Kasumi-1 (cell line): Measurements from ENCODE around the gene PHIP.
A peak's percentile ranks its signal among the peaks of the same experiment; 100 is the strongest.
"Not testable (repeated sequence)": the region's sequence is repeated elsewhere in the genome, so short reads cannot be mapped to it uniquely, and the experiment has no call there.

Source experiments
- DNase-seq, 2 experiments: peaks; one replicate each; lab custom pipeline; 2025; lab: John Stamatoyannopoulos, UW

Gene PHIP

DNA sequence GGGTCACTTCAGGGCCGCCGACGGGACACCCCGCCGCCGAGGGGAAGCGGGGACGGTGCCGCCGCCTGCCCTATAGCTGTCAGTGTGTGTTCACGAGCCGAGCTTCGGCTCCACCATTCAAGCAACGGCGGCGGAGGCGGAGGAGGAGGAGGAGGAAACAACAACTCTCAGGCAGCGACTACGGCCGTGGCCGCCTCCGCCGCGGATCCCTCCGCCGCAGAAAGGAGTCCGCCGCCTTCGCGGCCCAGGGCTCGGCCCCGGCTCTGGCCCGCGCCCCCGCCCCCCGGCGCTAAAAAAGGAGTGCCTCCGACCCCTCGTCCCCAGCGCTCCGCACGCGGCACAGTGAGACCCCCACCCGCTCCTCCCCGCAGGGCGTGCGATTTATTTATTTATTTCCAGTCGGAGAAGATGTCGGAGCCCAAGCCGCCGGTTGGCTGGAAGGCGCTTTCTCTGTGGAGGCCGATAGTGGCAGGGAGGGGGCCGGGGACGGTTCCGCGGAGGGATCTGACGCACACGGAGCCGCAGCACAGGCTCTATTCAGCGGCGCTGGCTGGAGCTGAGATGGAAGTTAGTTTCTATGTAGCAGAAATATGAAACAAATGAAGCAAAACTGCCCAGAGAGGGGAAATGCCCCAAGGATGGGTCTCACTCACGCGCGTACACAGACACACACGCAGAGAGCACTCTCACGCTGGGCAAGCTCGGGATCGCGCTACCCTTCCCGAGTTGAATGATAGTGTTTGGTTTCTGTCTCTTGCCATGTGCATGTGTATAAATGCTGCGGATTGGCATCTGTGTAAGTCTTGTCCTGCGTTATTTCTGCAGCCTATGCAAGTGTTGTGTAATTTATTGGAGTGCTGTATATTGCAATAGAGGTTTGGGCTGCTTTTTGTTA lies at the start of gene PHIP:
PHIP (minus strand) TSS at position 180 of the 895 bp plus-strand sequence. CDS start 186 bp downstream, outside the sequence.
- peak; percentile 90 to 94 for DNase-seq

DNA sequence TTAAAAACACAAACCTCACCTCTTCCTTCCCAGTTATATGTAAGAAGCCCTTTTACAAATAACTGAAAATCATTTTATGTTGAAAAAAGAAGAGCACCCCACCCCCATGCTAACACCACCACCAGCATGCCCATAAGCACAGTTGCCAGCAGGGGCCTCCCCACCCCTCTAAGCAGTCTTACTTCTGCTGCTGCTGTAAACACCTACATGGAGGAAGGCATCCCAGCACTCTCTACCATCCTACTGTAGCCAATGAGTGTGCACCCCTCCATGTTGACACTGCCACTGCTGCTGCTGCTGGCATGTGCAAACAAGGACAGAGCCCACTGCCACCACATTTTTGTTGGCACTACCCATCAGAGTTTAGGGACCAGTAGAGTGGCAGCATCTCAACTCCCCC lies 49.6 kb upstream of the PHIP start:
- DNase-seq = no peak

DNA sequence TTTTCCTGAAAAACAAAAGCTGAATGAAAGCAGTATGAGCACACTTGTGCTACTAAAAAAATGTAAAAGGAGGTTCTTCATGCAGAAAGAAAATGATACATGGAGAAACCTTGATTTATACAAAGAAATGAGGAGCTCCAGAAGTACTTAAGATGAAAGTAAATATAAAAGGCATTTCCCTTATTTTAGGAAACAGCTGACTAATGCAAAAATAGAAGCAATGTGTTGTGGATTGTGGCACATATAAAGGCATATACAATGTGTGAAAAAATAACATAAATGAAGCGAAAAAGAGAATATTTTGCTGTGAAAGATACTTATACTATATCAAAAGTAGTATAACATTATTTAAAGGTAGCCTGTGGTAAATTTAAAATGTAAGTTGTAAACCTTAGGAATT lies 41.2 kb upstream of the PHIP start:
- DNase-seq = no peak

DNA sequence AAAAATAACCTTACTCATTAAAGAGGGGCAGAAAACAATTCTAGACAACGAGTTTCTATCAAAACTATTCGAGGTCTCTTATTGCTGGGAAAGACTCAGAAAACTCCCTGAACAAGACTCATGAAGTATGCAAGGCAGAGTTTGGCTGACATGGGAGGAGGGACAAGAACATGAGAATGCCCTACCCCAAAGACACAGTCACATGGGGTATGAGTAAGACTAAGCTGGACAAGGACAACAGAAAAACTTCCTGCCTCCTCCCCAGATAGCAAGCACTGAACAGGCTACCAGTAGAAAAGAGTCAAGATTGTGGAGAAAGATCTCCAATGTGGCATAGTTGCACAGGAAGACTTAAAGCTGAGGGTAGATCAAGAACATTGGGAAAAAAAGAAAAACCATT lies 39.7 kb upstream of the PHIP start:
- no peak for DNase-seq

DNA sequence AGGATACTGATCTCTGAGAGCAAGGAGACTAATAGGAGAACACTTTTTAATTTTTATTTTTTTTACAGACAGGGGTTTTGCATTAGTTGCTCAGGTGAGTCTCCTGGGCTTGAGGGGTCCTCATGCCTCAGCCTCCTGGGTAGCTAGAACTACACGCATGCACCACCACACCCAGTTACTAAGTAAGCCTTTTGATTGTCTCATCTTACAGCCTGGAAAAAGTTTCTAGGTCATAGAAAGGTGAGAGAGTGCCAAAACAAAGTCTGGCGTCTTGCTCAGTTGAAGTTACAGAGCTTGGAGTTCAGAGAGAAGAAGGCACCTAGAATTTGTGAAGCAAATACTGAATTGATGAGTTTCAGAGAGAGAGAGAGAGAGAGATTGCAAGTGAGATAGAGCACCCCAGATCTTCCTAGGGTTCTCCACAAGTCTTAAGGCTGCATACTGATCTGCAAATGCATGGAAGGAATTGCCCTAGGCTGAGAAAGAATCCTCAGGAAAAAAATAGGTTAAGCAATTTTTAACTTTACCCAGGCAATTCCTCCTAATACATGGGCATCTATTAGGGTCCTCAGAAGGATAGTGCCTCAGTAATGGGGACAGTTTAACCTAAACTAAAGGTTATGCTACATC lies 37.6 kb upstream of the PHIP start:
- no peak for DNase-seq

DNA sequence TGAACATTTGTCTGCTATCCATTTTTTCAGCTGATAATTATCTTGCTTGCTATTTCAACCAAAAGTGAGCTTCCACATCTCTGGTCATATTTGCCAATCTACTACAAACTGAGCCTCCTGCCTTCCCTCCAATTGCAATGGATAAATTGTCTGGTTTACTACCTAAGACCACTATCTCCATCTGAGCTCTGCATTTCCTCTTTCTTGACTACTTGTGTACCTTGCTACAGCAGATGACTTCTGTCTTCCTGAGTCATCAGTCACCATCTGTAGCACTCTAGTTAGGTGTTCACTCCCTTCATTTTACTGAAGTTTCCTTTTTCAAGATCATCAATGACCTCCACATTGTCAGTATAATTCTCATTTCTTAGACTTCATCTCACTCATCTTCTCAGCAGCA lies 33.5 kb upstream of the PHIP start:
- no peak for DNase-seq

DNA sequence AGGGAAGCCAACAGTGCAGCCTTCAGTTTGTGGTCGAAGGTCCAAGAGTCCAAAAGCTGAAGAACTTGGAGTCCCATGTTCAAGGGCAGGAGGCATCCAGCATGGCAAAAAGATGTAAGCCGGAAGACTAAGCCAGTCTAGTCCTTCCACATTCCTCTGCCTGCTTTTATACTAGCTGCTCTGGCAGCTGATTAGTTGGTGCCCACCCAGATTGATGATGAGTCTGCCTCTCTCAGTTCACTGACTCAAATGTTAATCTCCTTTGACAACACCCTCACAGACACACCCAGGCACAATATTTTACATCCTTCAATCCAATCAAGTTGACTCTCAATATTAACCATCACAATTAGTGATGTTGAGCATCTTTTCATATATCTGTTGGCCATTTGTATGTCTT lies 23.1 kb upstream of the PHIP start:
- DNase-seq = no peak

DNA sequence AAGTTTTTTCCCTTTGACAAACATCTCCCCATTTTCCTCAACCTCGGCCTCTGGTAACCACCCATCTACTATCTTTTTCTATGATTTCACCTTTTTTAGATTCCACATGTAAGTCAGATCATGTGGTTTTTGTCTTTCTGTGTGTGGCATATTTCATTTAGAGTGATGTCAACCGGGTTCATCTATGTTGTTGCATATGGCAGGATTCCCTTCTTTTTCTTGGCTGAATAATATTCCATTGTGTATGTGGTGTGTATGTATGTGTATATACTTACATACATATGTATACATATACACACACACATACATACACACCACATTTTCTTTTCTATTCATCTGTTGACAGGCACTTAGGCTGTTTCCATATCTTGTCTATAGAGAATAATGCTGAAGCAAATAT lies 22.2 kb upstream of the PHIP start:
- no peak for DNase-seq

DNA sequence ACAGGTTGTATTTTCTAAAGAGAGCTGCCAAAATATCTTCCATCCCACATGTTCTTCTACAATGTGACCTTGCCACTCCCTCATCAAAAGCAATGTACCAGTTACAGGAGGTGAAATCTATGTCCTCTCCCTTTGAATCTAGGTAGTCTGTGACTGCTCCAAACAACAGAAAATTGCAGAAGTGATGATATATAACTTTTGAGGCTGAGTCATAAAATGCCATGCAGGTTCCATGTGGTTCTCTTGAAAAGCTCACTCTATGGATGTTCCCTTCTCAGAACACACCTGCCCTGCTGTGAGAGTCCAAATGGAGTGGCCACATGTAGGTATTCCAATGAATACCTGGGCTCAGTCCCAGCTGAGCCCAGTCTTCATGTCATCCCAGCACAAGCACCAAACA lies 16.9 kb upstream of the PHIP start:
- DNase-seq = no peak

DNA sequence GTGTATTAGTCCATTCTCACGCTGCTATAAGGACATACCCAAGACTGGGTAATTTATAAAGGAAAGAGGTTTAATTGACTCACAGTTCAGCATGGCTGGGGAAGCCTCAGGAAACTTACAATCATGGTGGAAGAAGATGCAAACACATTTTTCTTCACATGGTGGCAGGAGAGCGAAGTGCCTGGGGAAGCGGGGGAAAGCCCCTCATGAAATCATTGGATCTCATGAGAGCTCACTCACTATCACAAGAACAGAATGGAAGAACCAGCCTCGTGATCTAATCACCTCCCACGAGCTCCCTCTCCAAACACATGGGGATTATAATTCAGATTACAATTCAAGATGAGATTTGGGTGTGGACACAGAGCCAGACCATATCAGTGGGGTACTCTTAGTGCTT lies 13.7 kb upstream of the PHIP start:
- not testable (repeated sequence) for DNase-seq

DNA sequence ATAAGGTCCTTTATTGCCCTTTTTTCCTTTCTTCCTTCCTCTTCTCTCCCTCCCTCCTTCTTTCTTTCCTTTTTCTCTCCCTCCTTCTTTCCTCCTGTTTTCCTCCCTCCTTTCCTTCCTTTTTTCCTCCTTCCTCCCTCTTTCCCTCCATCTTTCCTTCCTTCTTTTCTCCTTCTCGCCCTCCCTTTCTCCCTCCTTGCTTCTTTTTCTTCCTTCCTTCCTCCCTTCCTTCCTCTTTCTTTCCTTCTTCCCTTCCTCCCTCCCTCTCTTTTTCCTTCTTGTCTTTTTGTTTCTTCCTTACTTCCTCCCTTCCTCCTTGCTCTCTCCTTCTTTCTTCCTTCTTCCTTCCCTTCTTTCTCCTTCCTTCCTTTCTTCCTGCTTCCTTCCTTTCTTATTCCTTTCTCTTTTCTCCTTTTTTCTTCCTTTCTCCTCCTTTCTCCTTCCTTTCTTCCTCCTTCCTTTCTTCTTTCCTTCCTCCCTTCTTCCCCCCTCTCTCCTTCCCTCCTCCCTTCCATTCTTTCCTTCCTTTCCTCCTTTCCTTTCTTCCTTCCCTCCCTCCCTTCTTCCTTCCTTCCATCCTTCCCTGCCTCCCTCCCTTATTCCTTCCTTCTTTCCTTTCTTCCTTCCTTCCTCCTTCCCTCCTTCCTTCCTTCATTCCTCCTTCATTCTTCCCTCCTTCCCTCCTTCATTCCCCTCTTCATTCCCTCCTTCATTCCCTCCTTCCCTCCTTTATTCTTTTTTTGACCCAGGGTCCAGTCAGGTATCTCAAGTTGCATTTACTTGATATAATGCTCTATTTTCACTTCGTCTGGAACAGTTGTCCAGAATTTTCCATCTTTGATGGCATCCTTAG lies 11.7 kb upstream of the PHIP start:
- DNase-seq = no peak

DNA sequence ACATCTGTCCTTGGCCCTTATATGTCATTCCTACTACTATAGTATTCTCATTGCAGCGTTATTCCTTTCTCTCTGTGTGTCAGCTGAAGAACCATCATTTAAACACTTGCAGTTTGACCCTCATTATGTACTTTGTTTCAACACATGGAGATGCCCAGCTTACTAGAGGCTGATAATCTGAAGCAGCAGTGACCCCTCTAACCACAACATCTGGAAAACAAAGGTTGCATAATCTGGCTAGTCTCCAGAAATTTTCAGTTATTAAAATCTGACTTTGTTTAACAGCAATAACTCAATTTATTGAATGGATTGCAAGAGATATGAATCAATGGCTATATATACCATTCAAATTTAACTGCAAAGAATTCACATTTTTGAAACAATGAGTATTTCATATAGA lies 6.6 kb upstream of the PHIP start:
- DNase-seq = no peak

DNA sequence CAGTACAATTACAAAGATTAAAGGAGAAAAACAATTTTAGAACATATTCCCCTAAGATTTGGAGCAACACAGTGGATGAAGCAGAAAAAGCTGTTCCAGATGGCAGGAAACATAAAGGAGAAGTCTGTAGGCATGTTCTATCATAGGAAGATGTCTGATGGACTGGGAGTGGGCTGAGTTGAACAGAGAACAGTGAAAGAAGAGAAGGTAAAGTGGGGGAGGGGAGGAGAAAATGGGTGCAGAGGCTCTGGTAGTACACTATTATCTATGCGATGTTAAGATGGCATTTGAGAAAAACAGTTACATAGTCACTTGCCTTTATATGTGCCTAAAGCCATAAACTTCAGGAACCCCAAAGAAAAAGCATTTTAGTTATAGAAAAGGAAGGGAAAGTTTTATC lies 4.2 kb upstream of the PHIP start:
- DNase-seq = peak; percentile 62 to 70

DNA sequence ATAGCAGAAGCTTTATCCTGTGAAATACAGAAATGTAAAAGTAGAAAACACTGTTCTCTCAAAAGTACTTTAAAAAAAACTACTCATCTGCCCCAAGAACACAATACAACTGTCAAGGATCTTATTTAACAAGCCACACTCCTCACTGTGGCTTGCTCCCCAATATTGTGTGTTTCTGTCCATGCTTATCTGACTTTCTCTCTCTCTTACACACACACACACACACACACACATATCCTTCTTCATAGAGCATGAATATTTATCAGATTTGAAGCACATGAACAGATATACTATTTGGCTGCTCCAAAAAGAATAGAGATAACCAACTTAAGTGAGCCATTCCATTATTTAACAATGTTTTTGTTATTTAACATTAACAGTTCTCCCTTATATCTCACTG lies 3.6 kb upstream of the PHIP start:
- DNase-seq = no peak

DNA sequence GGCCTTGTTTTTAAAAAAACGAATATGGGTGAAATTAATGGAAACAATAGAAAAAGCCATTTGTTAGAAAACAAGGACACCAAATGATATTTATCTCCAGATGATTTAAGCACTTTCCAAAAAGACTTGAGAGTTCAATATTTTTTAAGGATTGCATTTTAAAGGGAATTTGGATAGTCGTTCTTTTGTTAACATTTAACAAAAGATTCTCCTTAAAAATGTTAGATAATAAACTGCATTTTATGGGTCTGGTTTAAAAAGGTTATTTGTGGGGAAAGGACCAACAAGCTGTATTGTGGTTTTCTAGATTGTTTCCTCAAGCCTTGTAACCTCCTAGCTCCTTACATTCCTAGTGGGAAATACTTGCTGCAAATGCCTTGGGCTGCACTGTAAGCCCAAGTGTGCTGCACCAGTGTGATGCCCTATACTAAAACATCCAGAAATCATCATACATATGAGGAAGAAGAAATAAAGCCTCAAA lies 1.5 kb upstream of the PHIP start:
- peak; percentile 34 to 44 for DNase-seq

DNA sequence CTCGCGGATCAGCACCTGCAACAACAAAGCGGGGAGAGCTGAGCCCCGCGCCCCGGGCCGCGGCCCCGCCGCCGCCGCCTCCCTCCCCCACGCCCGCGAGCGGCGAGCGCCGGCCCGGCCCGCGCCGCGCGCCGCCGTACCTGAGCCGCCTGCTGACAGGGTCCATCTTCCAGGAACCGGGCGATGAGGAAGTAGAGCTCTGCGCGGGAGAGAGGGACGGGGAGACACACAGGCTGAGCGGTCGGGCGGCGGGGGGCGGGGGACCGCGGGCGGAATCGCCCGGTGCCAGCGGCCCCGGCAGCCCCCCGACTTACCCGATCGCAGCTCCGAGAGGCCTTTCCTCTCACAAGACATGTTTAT lies 359 bp downstream of the PHIP start:
- DNase-seq = peak; percentile 44 to 47

DNA sequence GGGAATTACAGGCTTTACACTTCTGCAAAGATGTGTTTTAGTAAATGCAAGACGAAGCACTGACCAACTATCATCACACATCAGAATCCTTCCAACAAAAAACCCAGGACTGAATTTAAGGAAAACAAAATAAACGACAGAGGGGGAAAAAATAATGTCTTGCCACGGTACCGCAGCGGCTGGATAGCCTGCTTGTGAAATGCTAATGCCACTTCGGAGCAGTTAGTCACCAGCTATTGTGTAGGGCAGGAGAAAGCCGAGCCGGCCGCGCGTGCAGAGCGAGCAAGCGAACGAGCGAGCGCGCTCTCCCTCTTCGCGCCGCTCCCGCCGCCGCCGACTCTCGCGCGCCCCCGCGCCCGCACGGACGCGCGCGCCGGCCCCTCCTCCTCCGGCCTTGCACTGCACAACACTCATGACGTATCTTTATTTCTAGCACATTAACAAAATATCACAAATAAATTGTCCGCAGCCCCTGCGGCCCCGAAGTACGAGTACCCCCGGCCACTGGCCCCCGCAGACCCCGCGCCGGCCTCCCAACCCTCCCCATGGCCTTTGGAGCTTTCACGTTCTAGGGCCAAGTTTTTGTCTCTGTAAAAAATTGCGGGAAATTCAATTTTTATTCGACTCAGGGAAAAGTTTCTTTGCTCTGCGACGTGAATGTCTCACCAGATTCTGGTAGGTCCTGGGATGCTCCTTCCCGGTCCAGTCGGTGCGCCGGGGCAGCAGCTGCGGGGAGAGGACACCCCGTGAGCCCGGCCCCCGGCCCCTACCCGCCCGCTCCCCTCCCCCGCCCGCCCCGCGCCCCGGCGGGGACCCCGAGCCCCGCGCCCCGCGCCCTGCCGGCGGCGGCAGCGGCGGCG lies 1.0 kb downstream of the PHIP start:
- peak; percentile 82 to 84 for DNase-seq

DNA sequence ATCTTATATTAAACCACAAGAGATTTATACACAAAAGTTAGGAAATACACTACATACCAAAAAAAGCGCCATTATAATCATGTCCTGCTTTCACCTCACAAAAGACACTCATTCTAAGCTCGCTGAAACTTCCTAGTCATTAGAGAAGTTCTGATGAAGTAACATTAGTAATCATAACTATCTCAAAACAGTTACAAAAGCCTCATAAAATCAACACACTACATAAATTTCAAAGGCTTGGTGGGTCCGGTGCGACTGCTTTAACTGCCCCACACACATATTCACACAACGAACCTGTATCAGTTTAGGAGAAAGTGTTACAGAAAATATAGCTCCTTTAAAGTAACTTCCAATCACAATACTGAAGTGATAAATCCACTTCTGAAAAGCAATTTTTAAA lies 1.9 kb downstream of the PHIP start:
- DNase-seq = peak; percentile 43 to 57

DNA sequence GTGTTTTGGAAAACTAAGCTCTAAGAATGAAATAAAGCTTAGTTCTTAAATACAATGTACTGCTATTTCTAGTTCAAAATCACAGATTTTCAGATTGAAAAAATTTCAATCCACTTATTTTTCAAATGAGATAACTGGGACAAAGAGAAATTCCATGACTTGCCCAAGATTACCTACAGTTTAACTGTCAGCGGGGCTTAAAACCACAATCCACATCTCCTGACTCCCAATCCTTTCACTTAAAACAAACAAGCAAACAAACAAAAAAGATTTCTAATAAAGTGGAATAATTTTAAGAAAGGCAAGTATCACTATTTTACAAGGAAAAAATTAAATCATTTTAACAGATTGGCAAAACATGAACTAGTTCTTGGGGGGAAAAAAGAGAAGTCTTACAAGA lies 4.2 kb downstream of the PHIP start:
- no peak for DNase-seq

DNA sequence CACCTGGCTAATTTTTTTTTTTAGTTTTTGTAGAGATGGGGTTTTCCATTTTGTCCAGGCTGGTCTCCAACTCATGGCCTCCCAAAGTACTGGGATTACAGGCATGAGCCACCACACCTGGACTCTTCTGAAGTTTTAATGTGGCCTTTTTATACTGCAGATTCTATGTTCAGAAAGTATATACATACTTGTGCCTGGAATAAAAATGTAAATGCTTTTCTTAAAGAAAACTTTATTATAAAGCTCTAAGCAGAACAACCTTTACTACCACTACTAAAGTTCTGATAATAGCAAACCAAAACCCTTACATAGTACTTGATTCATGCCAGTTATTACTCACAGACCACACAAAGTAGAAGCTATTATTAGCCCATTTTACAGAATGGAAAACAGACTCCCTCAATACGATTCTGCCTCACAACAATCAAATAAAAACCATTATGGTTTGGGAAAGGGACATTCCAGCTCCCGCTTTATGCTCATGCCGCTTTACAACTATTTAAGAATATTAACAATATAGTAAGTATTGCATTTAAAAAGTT lies 5.3 kb downstream of the PHIP start:
- DNase-seq = no peak

DNA sequence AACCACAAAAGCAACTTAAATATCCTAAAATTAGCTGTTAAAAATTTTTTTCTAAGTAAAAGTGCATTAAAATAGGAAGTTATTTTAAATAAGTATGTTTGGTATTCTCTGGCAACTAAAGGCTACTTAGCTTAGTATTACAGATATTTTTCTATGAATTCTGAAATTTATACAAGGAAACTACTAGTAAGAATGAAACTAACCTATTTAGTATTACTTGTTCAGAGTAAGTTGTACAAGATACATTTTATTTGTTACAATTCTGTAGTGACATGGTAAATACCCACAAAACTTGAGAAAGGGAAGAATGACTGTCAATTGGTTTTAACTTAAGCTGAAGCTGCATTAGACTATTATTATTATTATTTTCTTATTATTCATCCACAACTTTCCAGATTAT lies 6.5 kb downstream of the PHIP start:
- no peak for DNase-seq
